Suprapubic skin (tissue), 4 donors: Measurements from ENCODE around the gene LANCL1. TPM values are rescaled to one million over a fixed set of nuclear protein-coding genes. Genes with fewer than 3 reads are reported as not detected.
"Not testable (repeated sequence)": the region's sequence is repeated elsewhere in the genome, so short reads cannot be mapped to it uniquely, and the experiment has no call there.

Experiments
- DNase-seq, 2 donors: peaks; one replicate each; pipeline ENCODE4 v3.0.0-alpha.2; 2019; ENCODE audit warnings: low spot score in 2 of 2
- H3K27ac ChIP-seq: fragments of 200-600 bp; sonication (generic); one replicate; pipeline ENCODE4 v1.5.1; 2019
- H3K27me3 ChIP-seq: fragments of 200-600 bp; sonication (generic); one replicate; pipeline ENCODE4 v1.5.1; 2019
- H3K36me3 ChIP-seq: fragments of 200-600 bp; sonication (generic); one replicate; pipeline ENCODE4 v1.5.1; 2019
- H3K4me1 ChIP-seq: fragments of 200-600 bp; sonication (generic); one replicate; pipeline ENCODE4 v1.5.1; 2019
- H3K4me3 ChIP-seq: fragments of 200-600 bp; sonication (generic); one replicate; pipeline ENCODE4 v1.5.1; 2019; ENCODE audit warnings: mild to moderate bottlenecking
- H3K9me3 ChIP-seq: fragments of 200-600 bp; sonication (generic); one replicate; pipeline ENCODE4 v1.5.1; 2019
- CTCF ChIP-seq, 2 donors: fragments of 200-600 bp in 1 of 2; fragments of 450-650 bp in 1 of 2; sonication (generic) in 1 of 2; IDR thresholded peaks; one replicate each; pipeline ENCODE4 v1.5.1; 2016 to 2019; ENCODE audit warnings: antibody characterized with exemption in 2 of 2, mild to moderate bottlenecking in 1 of 2, moderate library complexity in 1 of 2
- EP300 ChIP-seq: sonication (generic); formaldehyde crosslinking; IDR thresholded peaks from one replicate; pipeline ENCODE4 v1.6.1; 2017; ENCODE audit warnings: antibody characterized with exemption
- POLR2A ChIP-seq, 2 donors: fragments of 450-650 bp; IDR thresholded peaks; one replicate each; pipeline ENCODE4 v1.6.1; 2017; ENCODE audit warnings: antibody characterized with exemption in 2 of 2, mild to moderate bottlenecking in 2 of 2, moderate library complexity in 2 of 2
- POLR2AphosphoS5 ChIP-seq, 3 donors: sonication (generic); formaldehyde crosslinking; IDR thresholded peaks; one replicate each; pipeline ENCODE4 v1.6.1; 2017; ENCODE audit warnings: antibody characterized with exemption in 3 of 3
- WGBS: methylation state at CpG from one replicate; pipeline ENCODE4 v1.1.5; 2018; 5-methylcytosine and 5-hydroxymethylcytosine counted together
- total RNA-seq, 4 donors: library from RNA; depleted of rRNA; stranded (reverse); fragments of >200 nt; gene quantifications; one replicate each; pipeline ENCODE4 v1.1.0, GENCODE V29; 2016

The LANCL1 gene
- total RNA-seq, 4 donors from 2014 or later = 40.3 to 61.8 (median 53.7) TPM

DNA sequence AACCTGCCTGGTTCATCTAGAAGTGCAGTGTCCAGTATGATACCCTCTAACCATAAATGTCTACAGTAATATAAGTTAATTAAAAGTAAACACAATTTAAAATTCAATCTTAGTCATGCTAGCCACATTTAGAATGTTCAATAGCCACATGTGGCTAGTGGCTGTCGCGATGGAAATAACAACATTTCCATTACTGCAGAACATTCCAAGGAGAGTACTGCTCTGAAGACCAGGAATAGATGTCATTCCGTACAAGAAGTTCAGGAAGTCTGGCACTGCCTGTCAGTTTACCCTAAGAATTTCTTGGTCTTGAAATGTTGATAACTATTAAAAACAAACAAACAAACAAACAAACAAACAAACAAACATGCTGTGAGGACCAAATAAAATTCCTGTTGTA is 17.2 kb downstream of the LANCL1 start:
- H3K27ac ChIP-seq = no peak overlapping the region
- H3K27me3 ChIP-seq = no peaks in the 10 kb centered on the region
- no peak overlapping the region for H3K4me3 ChIP-seq
- TF ChIP-seq POLR2AphosphoS5 (IDR thresholded peaks at IDR 0.05) (no peak), POLR2A (IDR thresholded peaks at IDR 0.05) (no peak), CTCF (IDR thresholded peaks at IDR 0.05) (no peak)
- H3K36me3 ChIP-seq = peaks cover 65% of the 10 kb centered on the region
- 88% methylated on average over 3 of the region's 3 CpGs for WGBS
- no peaks in the 10 kb centered on the region for H3K9me3 ChIP-seq
- DNase-seq = no peak
- H3K4me1 ChIP-seq = no peaks in the 10 kb centered on the region

GRCh38 chr2:210458395-210458794 is 18.2 kb downstream of the LANCL1 start:
- TF ChIP-seq POLR2AphosphoS5 (IDR thresholded peaks at IDR 0.05) = no peak
- no peak for TF ChIP-seq POLR2A (IDR thresholded peaks at IDR 0.05)
- TF ChIP-seq CTCF (IDR thresholded peaks at IDR 0.05) = no peak
- no peak for TF ChIP-seq EP300
- Histone ChIP-seq H3K27me3 (no peaks in the 10 kb centered on the region), H3K27ac (no peak overlapping the region), H3K4me3 (no peak overlapping the region), H3K9me3 (no peaks in the 10 kb centered on the region), H3K4me1 (no peaks in the 10 kb centered on the region), H3K36me3 (peaks cover 76% of the 10 kb centered on the region)
- over 99% methylated on average over 4 of the region's 4 CpGs for WGBS
- DNase-seq = no peak

DNA sequence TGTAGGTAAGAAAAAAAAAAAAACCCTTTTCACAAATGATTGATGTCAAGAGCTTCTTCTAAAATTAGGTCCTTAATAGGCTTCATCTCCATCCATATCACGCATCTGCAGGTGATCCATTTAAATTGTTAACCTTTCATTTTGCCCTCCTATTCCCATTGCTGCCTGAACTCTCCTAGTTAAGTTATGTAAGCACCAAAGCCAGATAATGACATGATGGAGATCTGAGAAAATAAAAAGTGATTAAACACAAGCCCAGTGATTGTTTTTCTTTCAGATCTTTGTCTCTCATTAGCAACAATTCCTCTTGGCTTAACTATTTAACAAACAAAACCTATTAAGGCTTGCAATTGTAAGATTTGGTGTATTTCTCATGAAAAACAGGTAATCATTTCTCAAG is 20.0 kb downstream of the LANCL1 start:
- Histone ChIP-seq H3K4me1 (no peaks in the 10 kb centered on the region), H3K27me3 (no peaks in the 10 kb centered on the region), H3K27ac (no peak overlapping the region), H3K4me3 (no peak overlapping the region), H3K9me3 (no peaks in the 10 kb centered on the region), H3K36me3 (peaks cover 79% of the 10 kb centered on the region)
- no peak for TF ChIP-seq POLR2AphosphoS5 (IDR thresholded peaks at IDR 0.05)
- DNase-seq = no peak
- WGBS = 72% methylated on average over 1 of the region's 1 CpG

DNA sequence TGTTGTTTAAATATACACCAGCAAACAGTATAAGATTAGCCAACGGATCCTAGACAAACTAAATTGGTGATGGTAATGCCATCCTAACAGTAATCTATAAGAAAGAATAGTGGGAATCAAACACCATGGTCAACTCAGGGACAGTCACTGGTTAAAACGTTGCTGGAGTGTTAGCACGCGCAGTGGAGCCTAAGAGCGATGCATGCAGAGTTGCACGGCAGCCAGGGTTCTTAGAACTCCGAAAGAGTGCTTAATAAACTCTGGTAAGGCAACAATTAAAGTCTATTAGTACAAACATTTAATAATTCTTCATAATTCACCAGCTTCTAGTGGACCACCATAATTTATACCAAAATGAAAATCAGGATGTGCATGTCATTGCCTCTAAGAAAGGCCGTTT is 22.2 kb downstream of the LANCL1 start:
- Histone ChIP-seq H3K4me1 (no peaks in the 10 kb centered on the region), H3K4me3 (no peak overlapping the region), H3K27ac (no peak overlapping the region), H3K9me3 (peaks cover 7% of the 10 kb centered on the region), H3K27me3 (no peaks in the 10 kb centered on the region), H3K36me3 (peaks cover 68% of the 10 kb centered on the region)
- DNase-seq = no peak
- WGBS = 84% methylated on average over 8 of the region's 8 CpGs
- TF ChIP-seq POLR2A (IDR thresholded peaks at IDR 0.05) = no peak
- TF ChIP-seq EP300 = no peak
- TF ChIP-seq CTCF (IDR thresholded peaks at IDR 0.05) = no peak
- TF ChIP-seq POLR2AphosphoS5 (IDR thresholded peaks at IDR 0.05) = no peak

DNA sequence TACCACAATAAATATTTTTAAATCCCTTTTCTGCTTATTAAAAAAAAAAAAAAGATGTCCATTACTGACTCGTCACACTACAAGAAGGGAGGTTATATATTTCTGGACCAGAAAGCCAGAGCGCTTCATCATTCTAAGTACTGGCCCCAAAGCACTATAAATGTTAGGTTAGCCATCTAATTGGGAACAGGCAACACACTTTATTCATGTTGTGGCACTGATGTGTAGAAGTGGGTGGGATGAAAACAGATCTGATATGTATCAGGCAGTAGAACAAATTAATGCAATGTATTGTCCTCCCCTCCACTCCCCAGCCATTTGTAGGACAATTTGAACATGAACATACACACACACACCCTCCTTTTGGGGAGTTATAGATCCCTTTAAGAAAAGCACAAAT is 24.4 kb downstream of the LANCL1 start:
- Histone ChIP-seq H3K36me3 (peaks cover 52% of the 10 kb centered on the region), H3K27me3 (no peaks in the 10 kb centered on the region), H3K27ac (no peak overlapping the region), H3K4me1 (no peaks in the 10 kb centered on the region), H3K4me3 (no peak overlapping the region), H3K9me3 (peaks cover 7% of the 10 kb centered on the region)
- 93% methylated on average over 2 of the region's 2 CpGs for WGBS
- DNase-seq = no peak
- TF ChIP-seq CTCF (IDR thresholded peaks at IDR 0.05) (no peak), POLR2A (IDR thresholded peaks at IDR 0.05) (no peak), EP300 (no peak)

- not testable (repeated sequence) for H3K4me1 ChIP-seq, H3K27me3 ChIP-seq, DNase-seq, H3K9me3 ChIP-seq, H3K27ac ChIP-seq, H3K4me3 ChIP-seq
- H3K36me3 ChIP-seq = peaks cover 43% of the 10 kb centered on the region
- WGBS = 97% methylated on average over 3 of the region's 3 CpGs
Observed at GRCh38 chr2:210450942-210451341, 25.6 kb downstream of the LANCL1 start.
